ENCODE results near the gene ACTMAP.
"Not testable (repeated sequence)": the region's sequence is repeated elsewhere in the genome, so short reads cannot be mapped to it uniquely, and the experiment has no call there.

Gene ACTMAP

GRCh38 chr19:40774916-40775631 is 24.8 kb upstream of the ACTMAP start, which contains the start of gene MIA:
MIA (plus strand) TSS chr19:40775521; CDS start chr19:40775543, 22 bp downstream.
- TF ChIP-seq CTCF (conservative IDR thresholded peaks at IDR 0.05) = no peak
- no peak for TF ChIP-seq ZFX (IDR thresholded peaks at IDR 0.05)
- H3K27ac ChIP-seq = no peak within 1 kb of the TSS

- H3K27ac ChIP-seq = not testable (repeated sequence)
Measured at GRCh38 chr19:40771101-40771862, 21.0 kb upstream of the ACTMAP start.

- TF ChIP-seq ZFX (IDR thresholded peaks at IDR 0.05) = no peak
- TF ChIP-seq CTCF (conservative IDR thresholded peaks at IDR 0.05) = no peak
- no peak overlapping the region for H3K27ac ChIP-seq
Measured at GRCh38 chr19:40768869-40769268, 18.6 kb upstream of the ACTMAP start.

- H3K27ac ChIP-seq = not testable (repeated sequence)
Measured at GRCh38 chr19:40766385-40766784, 16.1 kb upstream of the ACTMAP start.

GRCh38 chr19:40763963-40764362 is 13.7 kb upstream of the ACTMAP start:
- no peak overlapping the region for H3K27ac ChIP-seq
- no peak for TF ChIP-seq CTCF (conservative IDR thresholded peaks at IDR 0.05)
- TF ChIP-seq ZFX (IDR thresholded peaks at IDR 0.05) = no peak

GRCh38 chr19:40763526-40763925 is 13.2 kb upstream of the ACTMAP start:
- no peak for TF ChIP-seq CTCF (conservative IDR thresholded peaks at IDR 0.05)
- TF ChIP-seq ZFX (IDR thresholded peaks at IDR 0.05) = no peak
- no peak overlapping the region for H3K27ac ChIP-seq

- TF ChIP-seq ZFX (IDR thresholded peaks at IDR 0.05) (no peak), CTCF (conservative IDR thresholded peaks at IDR 0.05) (no peak)
- H3K27ac ChIP-seq = no peak overlapping the region
Measured at GRCh38 chr19:40762754-40763470, 12.6 kb upstream of the ACTMAP start.

GRCh38 chr19:40759352-40759751 is 9.1 kb upstream of the ACTMAP start:
- TF ChIP-seq CTCF (conservative IDR thresholded peaks at IDR 0.05) = no peak
- TF ChIP-seq ZFX (IDR thresholded peaks at IDR 0.05) = no peak
- H3K27ac ChIP-seq = no peak overlapping the region
